ENCODE data around the gene POLR3H.

POLR3H gene

GRCh38 chr22:41498303-41498835, 45.9 kb downstream of the POLR3H start:
- POLR2A ChIA-PET (ENCODE audit: low non-redundant PET) = no interaction called here

GRCh38 chr22:41491374-41492100, 52.7 kb downstream of the POLR3H start:
- no peak for TF ChIP-seq CTCF (conservative IDR thresholded peaks at IDR 0.05; ENCODE audit: low read depth)
- ChIA-PET POLR2A (ENCODE audit: low non-redundant PET) (interaction anchor here (0.7 kb wide), 1 partner anchor 11 kb away, joined by 3 read pairs; no protein-coding TSS in a partner anchor), CTCF (no interaction called here)
- no peak for DNase-seq (ENCODE audit: low spot score)
- H3K27ac ChIP-seq = no peak overlapping the region

More at GRCh38 chr22:41498303-41498835, 45.9 kb downstream of the POLR3H start:
- DNase-seq (ENCODE audit: low spot score) = no peak
- CTCF ChIA-PET = no interaction called here
- H3K27ac ChIP-seq = peak overlapping the region; percentile 38
- no peak for TF ChIP-seq CTCF (conservative IDR thresholded peaks at IDR 0.05; ENCODE audit: low read depth)

GRCh38 chr22:41488596-41489385, 55.5 kb downstream of the POLR3H start:
- TF ChIP-seq CTCF (conservative IDR thresholded peaks at IDR 0.05; ENCODE audit: low read depth) = no peak
- no peak overlapping the region for H3K27ac ChIP-seq
- POLR2A ChIA-PET (ENCODE audit: low non-redundant PET) = no interaction called here
- no peak for DNase-seq (ENCODE audit: low spot score)
- CTCF ChIA-PET = no interaction called here

- TF ChIP-seq CTCF (conservative IDR thresholded peaks at IDR 0.05; ENCODE audit: low read depth) = no peak
- ChIA-PET CTCF (no interaction called here), POLR2A (ENCODE audit: low non-redundant PET) (no interaction called here)
- no peak for DNase-seq (ENCODE audit: low spot score)
- no peak overlapping the region for H3K27ac ChIP-seq
Measured at GRCh38 chr22:41488076-41488475, 56.2 kb downstream of the POLR3H start.

- peak overlapping the region; percentile 25 for H3K27ac ChIP-seq
- no peak for TF ChIP-seq CTCF (conservative IDR thresholded peaks at IDR 0.05; ENCODE audit: low read depth)
- ChIA-PET CTCF (no interaction called here), POLR2A (ENCODE audit: low non-redundant PET) (no interaction called here)
- no peak for DNase-seq (ENCODE audit: low spot score)
Measured at GRCh38 chr22:41487037-41487935, 57.0 kb downstream of the POLR3H start.

- CTCF ChIA-PET = no interaction called here
- POLR2A ChIA-PET (ENCODE audit: low non-redundant PET) = no interaction called here
- no peak for DNase-seq (ENCODE audit: low spot score)
- no peak for TF ChIP-seq CTCF (conservative IDR thresholded peaks at IDR 0.05; ENCODE audit: low read depth)
- 0 out of 2 replicates have a peak overlapping the region, but pooled peaks have one; percentile 19 for H3K27ac ChIP-seq
Measured at GRCh38 chr22:41485033-41485432, 59.2 kb downstream of the POLR3H start.
